Mesenchymal stem cell (in vitro differentiated cells and primary cell): ENCODE results near the gene VTCN1.

Experiments used
- DNase-seq: peaks from one replicate; pipeline ENCODE4 v3.0.0-alpha.2; 2013
- H2AFZ ChIP-seq: one replicate; pipeline ENCODE4 v1.6.1; 2013; ENCODE audit warnings: low read depth, mild to moderate bottlenecking, control low read depth, inconsistent platforms, low read length, moderate library complexity
- H2AK5ac ChIP-seq: 2 replicates; pipeline ENCODE4 v1.6.1; 2013; ENCODE audit warnings: low read length, moderate library complexity, mild to moderate bottlenecking, inconsistent platforms; ENCODE audit not compliant: severe bottlenecking
- H2BK120ac ChIP-seq: one replicate; pipeline ENCODE4 v1.6.1; 2013; ENCODE audit warnings: low read depth, mild to moderate bottlenecking, inconsistent platforms, low read length, moderate library complexity
- H2BK12ac ChIP-seq, 2 experiments: one replicate each; pipeline ENCODE4 v1.6.1; 2013; ENCODE audit warnings: inconsistent platforms in 2 of 2, low read length in 2 of 2, mild to moderate bottlenecking in 2 of 2, moderate library complexity in 2 of 2, control low read depth in 1 of 2
- H2BK15ac ChIP-seq: one replicate; pipeline ENCODE4 v1.6.1; 2013; ENCODE audit warnings: mild to moderate bottlenecking, low read depth, inconsistent platforms; ENCODE audit not compliant: poor library complexity, severe bottlenecking
- H2BK5ac ChIP-seq: 2 replicates; pipeline ENCODE4 v1.6.1; 2013; ENCODE audit warnings: low read depth, mild to moderate bottlenecking, low read length, control low read depth, inconsistent platforms; ENCODE audit not compliant: poor library complexity, severe bottlenecking
- H3K14ac ChIP-seq, 2 experiments: one replicate each; pipeline ENCODE4 v1.6.1; 2013; ENCODE audit warnings: inconsistent platforms in 2 of 2, low read length in 2 of 2, control low read depth in 1 of 2, mild to moderate bottlenecking in 1 of 2, moderate library complexity in 1 of 2
- H3K18ac ChIP-seq, 2 experiments: one replicate each; pipeline ENCODE4 v1.6.1; 2013; ENCODE audit warnings: inconsistent platforms in 2 of 2, low read length in 2 of 2, control low read depth in 1 of 2, low read depth in 1 of 2, mild to moderate bottlenecking in 1 of 2
- H3K23ac ChIP-seq, 2 experiments: one replicate each; pipeline ENCODE4 v1.6.1; 2013; ENCODE audit warnings: inconsistent platforms in 2 of 2, low read length in 2 of 2, mild to moderate bottlenecking in 2 of 2, moderate library complexity in 2 of 2, control low read depth in 1 of 2
- H3K27ac ChIP-seq: 2 replicates; pipeline ENCODE4 v1.5.1; 2013; ENCODE audit warnings: mild to moderate bottlenecking, moderate library complexity, low read length, control low read depth, inconsistent platforms; ENCODE audit not compliant: poor library complexity, severe bottlenecking
- H3K27me3 ChIP-seq, 2 experiments: 2 replicates each; pipeline versions ENCODE4 v1.6.1 to v1.7.0; 2013; ENCODE audit warnings: low read length in 2 of 2, mild to moderate bottlenecking in 2 of 2, moderate library complexity in 2 of 2, control low read depth in 1 of 2, inconsistent platforms in 1 of 2; ENCODE audit not compliant: control insufficient read depth in 1 of 2, insufficient read depth in 1 of 2
- H3K36me3 ChIP-seq, 2 experiments: 2 replicates each; pipeline versions ENCODE4 v1.6.1 to v1.7.0; 2013; ENCODE audit warnings: low read length in 2 of 2, control low read depth in 1 of 2, inconsistent platforms in 1 of 2, low read depth in 1 of 2, mild to moderate bottlenecking in 1 of 2; ENCODE audit not compliant: insufficient read depth in 2 of 2, control insufficient read depth in 1 of 2
- H3K4ac ChIP-seq, 2 experiments: one replicate each; pipeline ENCODE4 v1.6.1; 2013; ENCODE audit warnings: inconsistent platforms in 2 of 2, low read length in 2 of 2, mild to moderate bottlenecking in 2 of 2, moderate library complexity in 2 of 2, control low read depth in 1 of 2, low read depth in 1 of 2
- H3K4me1 ChIP-seq: 2 replicates; pipeline ENCODE4 v1.6.1; 2013; ENCODE audit warnings: low read depth, low read length, control low read depth; ENCODE audit not compliant: control insufficient read depth, insufficient read depth
- H3K4me2 ChIP-seq: 2 replicates; pipeline ENCODE4 v1.6.1; 2013; ENCODE audit warnings: low read length, mild to moderate bottlenecking, inconsistent platforms; ENCODE audit not compliant: poor library complexity, severe bottlenecking
- H3K4me3 ChIP-seq, 2 experiments: 2 replicates each; pipeline versions ENCODE4 v1.5.1 to v1.7.0; 2013; ENCODE audit warnings: low read length in 2 of 2, mild to moderate bottlenecking in 2 of 2, control low read depth in 1 of 2, low read depth in 1 of 2; ENCODE audit not compliant: insufficient read depth in 1 of 2
- H3K79me1 ChIP-seq: replicated peaks from 2 replicates; pipeline ENCODE4 v1.6.1; 2013; ENCODE audit warnings: mild to moderate bottlenecking, control low read depth, low read length, inconsistent platforms; ENCODE audit not compliant: poor library complexity, severe bottlenecking
- H3K9ac ChIP-seq: 2 replicates; pipeline ENCODE4 v1.7.0; 2013; ENCODE audit warnings: mild to moderate bottlenecking, low read length, moderate library complexity
- H3K9me3 ChIP-seq: 2 replicates; pipeline ENCODE4 v1.7.0; 2013; ENCODE audit warnings: mild to moderate bottlenecking, low read length; ENCODE audit not compliant: control insufficient read depth
- H4K8ac ChIP-seq: one replicate; pipeline ENCODE4 v1.6.1; 2013; ENCODE audit warnings: inconsistent platforms, mild to moderate bottlenecking, low read length, moderate library complexity
- H4K91ac ChIP-seq: one replicate; pipeline ENCODE4 v1.6.1; 2013; ENCODE audit warnings: mild to moderate bottlenecking, low read length, inconsistent platforms
- WGBS: methylation state at CpG from one replicate; pipeline ENCODE4 v1.1.7; 2013; ENCODE audit warnings: mixed read lengths; 5-methylcytosine and 5-hydroxymethylcytosine counted together

VTCN1 gene

DNA sequence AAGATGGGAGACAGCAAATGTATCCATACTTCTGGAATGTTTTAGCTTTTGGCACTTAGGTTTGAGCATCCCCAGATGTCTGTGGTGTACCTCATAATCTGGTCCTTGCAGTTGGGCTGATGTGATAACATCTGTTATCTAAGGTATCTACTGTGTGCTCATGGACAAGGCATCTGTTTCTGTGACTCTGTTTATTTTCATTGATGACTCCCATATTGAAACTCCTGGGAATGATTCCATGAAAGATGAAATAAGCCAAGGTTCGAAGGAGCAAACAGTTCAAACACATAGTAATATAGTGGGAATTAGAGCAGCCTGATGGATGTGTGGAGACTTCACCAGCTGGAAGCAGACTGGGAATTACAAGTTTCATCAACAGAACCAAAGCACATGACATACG lies 68.5 kb downstream of the VTCN1 start:
- Histone ChIP-seq H2BK120ac (no peak overlapping the region), H3K36me3 (no peaks in the 10 kb centered on the region), H3K9me3 (no peaks in the 10 kb centered on the region), H3K4me3 (no peak overlapping the region), H2BK5ac (no peak overlapping the region), H2BK15ac (no peak overlapping the region), H2BK12ac (no peak overlapping the region), H3K18ac (no peak overlapping the region), H3K27ac (no peak overlapping the region), H2AFZ (no peak overlapping the region), H3K4me2 (no peak overlapping the region), H3K27me3 (no peaks in the 10 kb centered on the region), H3K79me1 (no peaks in the 10 kb centered on the region), H3K9ac (no peak overlapping the region), H2AK5ac (no peak overlapping the region), H3K14ac (no peak overlapping the region), H4K8ac (no peak overlapping the region), H3K23ac (no peak overlapping the region), H3K4ac (no peak overlapping the region), H4K91ac (no peak overlapping the region), H3K4me1 (peaks cover 4% of the 10 kb centered on the region)
- WGBS = 67% methylated on average over 2 of the region's 2 CpGs
- no peak for DNase-seq

DNA sequence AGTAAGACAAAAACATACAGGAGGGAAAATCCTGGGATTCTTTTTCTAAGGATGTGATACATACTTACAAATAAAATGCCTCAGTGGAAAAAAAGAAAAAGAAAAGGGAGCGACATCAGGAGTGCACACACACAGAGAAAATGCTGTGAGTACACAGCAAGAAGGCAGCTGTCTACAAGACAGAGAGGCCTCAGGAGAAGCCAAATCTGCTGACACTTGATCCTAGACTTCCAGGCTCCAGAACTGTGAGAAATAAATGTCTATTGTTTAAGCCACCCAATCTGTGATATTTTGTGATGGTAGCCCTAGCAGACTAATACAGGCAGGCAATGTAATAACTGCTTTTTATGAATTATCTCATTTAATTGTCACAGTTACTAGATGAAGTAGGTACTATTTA lies 72.2 kb downstream of the VTCN1 start:
- 96% methylated on average over 1 of the region's 1 CpG for WGBS
- H3K18ac ChIP-seq = no peak overlapping the region

DNA sequence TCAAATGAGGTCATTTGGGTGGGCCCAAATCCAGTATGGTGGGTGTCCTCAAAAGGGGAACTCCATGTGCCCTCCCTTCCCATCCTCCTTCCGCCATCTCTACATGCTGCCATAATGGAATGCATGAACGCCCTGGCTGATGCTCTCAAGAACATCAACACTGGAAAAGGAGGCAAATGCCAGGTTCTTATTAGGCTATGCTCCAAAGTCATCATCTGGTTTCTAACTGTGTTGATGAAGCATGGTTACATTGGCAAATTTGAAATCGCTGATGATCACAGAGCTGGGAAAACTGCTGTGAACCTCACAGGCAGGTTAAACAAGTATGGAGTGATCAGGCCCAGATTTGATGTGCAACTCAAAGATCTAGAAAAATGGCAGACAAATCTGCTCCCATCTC lies 72.6 kb downstream of the VTCN1 start:
- Histone ChIP-seq H3K14ac (no peak overlapping the region), H4K8ac (no peak overlapping the region), H3K27ac (no peak overlapping the region), H2BK120ac (no peak overlapping the region), H2BK12ac (no peak overlapping the region), H3K23ac (no peak overlapping the region), H3K79me1 (no peaks in the 10 kb centered on the region), H3K4me1 (no peaks in the 10 kb centered on the region), H3K4ac (no peak overlapping the region), H3K36me3 (no peaks in the 10 kb centered on the region), H3K4me3 (no peak overlapping the region), H3K4me2 (no peak overlapping the region), H4K91ac (no peak overlapping the region), H3K9me3 (no peaks in the 10 kb centered on the region), H2BK5ac (no peak overlapping the region), H2AK5ac (no peak overlapping the region), H3K9ac (no peak overlapping the region), H3K27me3 (no peaks in the 10 kb centered on the region), H2AFZ (no peak overlapping the region), H2BK15ac (no peak overlapping the region), H3K18ac (no peak overlapping the region)
- DNase-seq = no peak
- 96% methylated on average over 3 of the region's 3 CpGs for WGBS

More for the DNA sequence above, 72.2 kb downstream of the VTCN1 start:
- H3K9ac ChIP-seq = no peak overlapping the region
- no peak overlapping the region for H3K4me3 ChIP-seq
- no peaks in the 10 kb centered on the region for H3K9me3 ChIP-seq
- H2AK5ac ChIP-seq = no peak overlapping the region
- H3K23ac ChIP-seq = no peak overlapping the region
- no peaks in the 10 kb centered on the region for H3K27me3 ChIP-seq
- no peak overlapping the region for H2AFZ ChIP-seq
- no peak overlapping the region for H3K4ac ChIP-seq
- no peak overlapping the region for H2BK12ac ChIP-seq
- H4K8ac ChIP-seq = no peak overlapping the region
- no peak overlapping the region for H2BK5ac ChIP-seq
- H3K36me3 ChIP-seq = no peaks in the 10 kb centered on the region
- H2BK15ac ChIP-seq = no peak overlapping the region
- no peak overlapping the region for H3K14ac ChIP-seq
- H4K91ac ChIP-seq = no peak overlapping the region
- no peak overlapping the region for H2BK120ac ChIP-seq
- H3K79me1 ChIP-seq = no peaks in the 10 kb centered on the region
- no peak overlapping the region for H3K27ac ChIP-seq
- no peak overlapping the region for H3K4me2 ChIP-seq
- no peak for DNase-seq
- H3K4me1 ChIP-seq = no peaks in the 10 kb centered on the region

DNA sequence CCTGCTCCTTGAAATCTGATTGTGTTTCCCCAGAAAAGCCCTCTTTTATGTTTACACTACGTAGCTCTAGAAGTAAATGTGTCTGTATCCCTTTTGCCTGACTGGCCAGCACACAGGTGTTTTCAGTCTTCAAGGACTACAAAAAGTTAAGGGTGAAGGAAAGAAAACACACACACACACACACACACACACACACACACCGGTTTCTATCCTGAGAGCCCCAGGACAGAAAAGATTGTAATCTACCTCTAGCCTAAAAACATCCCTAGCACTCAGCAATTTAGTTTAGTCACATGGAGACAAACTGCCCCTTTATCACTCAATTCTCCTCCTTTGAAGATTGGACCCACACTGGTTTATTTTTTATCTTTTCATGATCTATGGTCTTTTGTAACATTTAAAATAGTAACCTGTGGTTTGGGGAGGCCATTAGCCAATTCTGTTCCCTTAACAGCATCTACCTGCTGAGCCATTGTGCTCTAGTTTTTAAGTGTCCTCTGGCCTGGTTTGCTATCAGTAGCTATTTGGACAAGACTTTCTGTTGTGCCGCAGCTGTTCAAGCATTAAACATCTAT lies 73.4 kb downstream of the VTCN1 start:
- no peak overlapping the region for H3K23ac ChIP-seq
- no peaks in the 10 kb centered on the region for H3K79me1 ChIP-seq
- no peak overlapping the region for H3K4me2 ChIP-seq
- no peak overlapping the region for H2AFZ ChIP-seq
- no peak for DNase-seq
- no peak overlapping the region for H2BK120ac ChIP-seq
- no peak overlapping the region for H4K8ac ChIP-seq
- WGBS = 91% methylated on average over 3 of the region's 3 CpGs
- H3K4me3 ChIP-seq = no peak overlapping the region
- no peak overlapping the region for H3K4ac ChIP-seq
- no peaks in the 10 kb centered on the region for H3K27me3 ChIP-seq
- no peak overlapping the region for H3K9ac ChIP-seq
- no peak overlapping the region for H3K14ac ChIP-seq
- H3K18ac ChIP-seq = no peak overlapping the region
- no peak overlapping the region for H2BK12ac ChIP-seq
- H3K27ac ChIP-seq = no peak overlapping the region
- no peaks in the 10 kb centered on the region for H3K4me1 ChIP-seq
- H2BK5ac ChIP-seq = no peak overlapping the region
- no peak overlapping the region for H2BK15ac ChIP-seq
- no peaks in the 10 kb centered on the region for H3K36me3 ChIP-seq
- no peaks in the 10 kb centered on the region for H3K9me3 ChIP-seq
- H2AK5ac ChIP-seq = no peak overlapping the region
- no peak overlapping the region for H4K91ac ChIP-seq
